Measurements from ENCODE around the gene ZNF236. TPM values are rescaled to one million over a fixed set of nuclear protein-coding genes. Genes with fewer than 3 reads are reported as not detected.

The ZNF236 gene
- total and polyA plus RNA-seq, 2 experiments from 2014 or later = 7.4 to 8.2 TPM

- Histone ChIP-seq H3K4me2 (no peak overlapping the region), H3K9me2 (replicated peaks; ENCODE audit: insufficient read depth) (no peaks in the 10 kb centered on the region), H2AFZ (no peak overlapping the region), H3K9me3 (ENCODE audit: low read depth) (no peaks in the 10 kb centered on the region), H3K4me3 (no peak overlapping the region), H3K36me3 (replicated peaks; ENCODE audit: insufficient read depth, low read depth) (peaks cover 2% of the 10 kb centered on the region), H3K27me3 (no peaks in the 10 kb centered on the region), H3K4me1 (ENCODE audit: insufficient read depth) (no peaks in the 10 kb centered on the region), H3K27ac (no peak overlapping the region), H3K79me2 (no peaks in the 10 kb centered on the region), H4K20me1 (ENCODE audit: insufficient read depth, poor library complexity, severe bottlenecking) (no peaks in the 10 kb centered on the region)
- TF ChIP-seq EZH2 (IDR thresholded peaks at IDR 0.05; ENCODE audit: borderline replicate concordance) (no peak), EZH2phosphoT487 (IDR thresholded peaks at IDR 0.05; ENCODE audit: low read depth, severe bottlenecking, unreplicated experiment) (no peak), CTCF (IDR thresholded peaks at IDR 0.05; ENCODE audit: poor library complexity) (no peak)
- no peak for DNase-seq (ENCODE audit: low spot score)
- WGBS (ENCODE audit: low lambda C conversion rate, missing lambda C conversion rate) = 90% methylated on average over 18 of the region's 18 CpGs
These were observed 135.3 kb downstream of the ZNF236 start for GRCh38 chr18:76957384-76958355.

GRCh38 chr18:76958692-76959341, 136.5 kb downstream of the ZNF236 start:
- WGBS (ENCODE audit: low lambda C conversion rate, missing lambda C conversion rate) = 78% methylated on average over 16 of the region's 16 CpGs
- no peaks in the 10 kb centered on the region for H3K9me3 ChIP-seq (ENCODE audit: low read depth)
- no peaks in the 10 kb centered on the region for H4K20me1 ChIP-seq (ENCODE audit: insufficient read depth, poor library complexity, severe bottlenecking)
- H3K27ac ChIP-seq = no peak overlapping the region
- no peak overlapping the region for H3K4me3 ChIP-seq
- DNase-seq (ENCODE audit: low spot score) = no peak
- H3K4me1 ChIP-seq (ENCODE audit: insufficient read depth) = no peaks in the 10 kb centered on the region
- H3K27me3 ChIP-seq = no peaks in the 10 kb centered on the region
- no peak overlapping the region for H3K4me2 ChIP-seq
- peaks cover 4% of the 10 kb centered on the region for H3K36me3 ChIP-seq (replicated peaks; ENCODE audit: insufficient read depth, low read depth)
- H2AFZ ChIP-seq = no peak overlapping the region
- no peaks in the 10 kb centered on the region for H3K9me2 ChIP-seq (replicated peaks; ENCODE audit: insufficient read depth)
- peaks cover 3% of the 10 kb centered on the region for H3K79me2 ChIP-seq
- TF ChIP-seq EZH2 (IDR thresholded peaks at IDR 0.05; ENCODE audit: borderline replicate concordance) = no peak
- TF ChIP-seq EZH2phosphoT487 (IDR thresholded peaks at IDR 0.05; ENCODE audit: low read depth, severe bottlenecking, unreplicated experiment) = no peak
- no peak for TF ChIP-seq CTCF (IDR thresholded peaks at IDR 0.05; ENCODE audit: poor library complexity)

- Histone ChIP-seq H4K20me1 (ENCODE audit: insufficient read depth, poor library complexity, severe bottlenecking) (no peaks in the 10 kb centered on the region), H2AFZ (no peak overlapping the region), H3K79me2 (peaks cover 4% of the 10 kb centered on the region), H3K9me2 (replicated peaks; ENCODE audit: insufficient read depth) (no peaks in the 10 kb centered on the region), H3K4me1 (ENCODE audit: insufficient read depth) (no peaks in the 10 kb centered on the region), H3K27me3 (no peaks in the 10 kb centered on the region), H3K9me3 (ENCODE audit: low read depth) (no peaks in the 10 kb centered on the region), H3K4me3 (no peak overlapping the region), H3K36me3 (replicated peaks; ENCODE audit: insufficient read depth, low read depth) (peaks cover 4% of the 10 kb centered on the region), H3K4me2 (no peak overlapping the region), H3K27ac (no peak overlapping the region)
- TF ChIP-seq EZH2 (IDR thresholded peaks at IDR 0.05; ENCODE audit: borderline replicate concordance) = no peak
- TF ChIP-seq EZH2phosphoT487 (IDR thresholded peaks at IDR 0.05; ENCODE audit: low read depth, severe bottlenecking, unreplicated experiment) = no peak
- TF ChIP-seq CTCF (IDR thresholded peaks at IDR 0.05; ENCODE audit: poor library complexity) = no peak
- 94% methylated on average over 8 of the region's 8 CpGs for WGBS (ENCODE audit: low lambda C conversion rate, missing lambda C conversion rate)
- no peak for DNase-seq (ENCODE audit: low spot score)
These were observed 137.2 kb downstream of the ZNF236 start for GRCh38 chr18:76959605-76960004.
